Measurements from ENCODE around the gene TBC1D14.
A peak's percentile ranks its signal among the peaks of the same experiment; 100 is the strongest.

TBC1D14 gene

GRCh38 chr4:6986781-6987587 lies 77.4 kb downstream of the TBC1D14 start:
- intact Hi-C loops (cut with DNase I), result loop anchor here (1.0 to 10.0 kb wide), 3 partner anchors 56 to 262 kb away; partner anchors contain the start of genes TADA2B and TBC1D14
- peak; percentile 92 to 100 (median 96) for DNase-seq

- no peak for DNase-seq
- intact Hi-C loops (cut with DNase I), result loop anchor here (1.0 to 10.0 kb wide), 3 partner anchors 56 to 263 kb away; partner anchors contain the start of genes TADA2B and TBC1D14
Measured at GRCh38 chr4:6987588-6987961, 77.9 kb downstream of the TBC1D14 start.

DNA sequence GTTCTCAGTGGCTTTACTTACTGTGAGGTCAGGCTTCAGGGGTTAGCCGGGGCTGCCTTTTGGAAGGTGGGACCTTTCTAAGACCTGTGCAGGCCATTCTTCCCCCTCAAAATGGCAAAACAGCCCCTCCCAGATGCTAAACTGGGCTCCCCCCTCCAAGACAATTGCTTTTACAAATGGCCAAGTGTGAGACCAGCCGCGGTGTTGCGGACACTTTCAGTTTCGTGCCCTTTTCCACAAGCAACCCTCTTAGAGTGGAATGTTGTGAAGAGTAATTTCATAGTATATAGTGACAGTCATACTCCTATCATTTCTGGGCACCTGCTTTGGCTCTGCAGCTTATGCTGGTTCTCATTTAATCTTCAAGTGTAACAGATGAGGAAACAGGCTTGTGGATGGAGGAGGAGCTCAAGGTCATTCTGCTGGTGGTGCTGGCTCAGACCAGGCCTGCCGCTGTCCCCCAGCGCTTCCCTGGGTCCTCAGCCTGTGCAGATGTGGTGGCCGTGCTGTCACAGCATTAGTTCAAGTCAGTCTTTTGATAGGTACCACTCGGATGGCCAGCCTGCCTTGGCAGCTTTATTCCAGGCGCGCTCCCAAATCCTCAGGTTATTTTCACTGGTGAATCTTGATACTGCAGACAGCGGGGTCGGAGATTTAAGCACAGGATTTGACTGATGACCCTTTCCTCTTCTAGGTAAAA lies 78.5 kb downstream of the TBC1D14 start:
- intact Hi-C loops (cut with DNase I), result loop anchor here (10.0 kb wide), 1 partner anchor 263 kb away; no protein-coding TSS in a partner anchor
- DNase-seq, result peak in 1 of 10 donors; percentile 76

DNA sequence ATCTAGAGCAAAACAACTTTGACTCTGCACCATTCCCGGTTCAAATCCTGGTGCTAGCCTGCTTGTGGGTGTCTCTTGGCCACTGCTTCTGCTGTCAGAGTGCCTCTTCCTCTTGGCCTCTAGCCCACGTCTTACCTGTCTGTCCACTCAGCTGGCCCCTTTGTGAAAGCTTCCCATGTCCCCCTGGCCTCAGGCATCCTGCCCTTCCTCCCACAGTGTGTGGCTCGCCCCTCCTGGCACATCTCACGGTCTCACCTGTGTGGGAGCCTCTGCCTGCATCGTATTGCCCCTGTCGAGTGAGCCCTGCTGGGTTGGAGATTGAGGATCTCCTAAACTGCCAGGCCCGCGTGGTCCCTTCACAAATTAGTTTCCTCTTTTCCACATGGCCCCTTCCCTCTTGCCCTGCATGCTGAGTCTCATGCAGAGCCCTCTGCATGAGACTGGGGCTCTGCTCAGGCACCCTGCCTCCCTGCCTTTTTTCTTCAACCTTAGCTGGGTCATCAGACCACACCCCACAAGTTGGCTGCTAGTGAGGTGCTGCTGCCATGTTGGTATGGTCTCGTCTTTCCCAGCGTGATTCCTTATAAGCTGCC lies 79.8 kb downstream of the TBC1D14 start:
- intact Hi-C loops (cut with DNase I), result loop anchor here (10.0 kb wide), 1 partner anchor 265 kb away; no protein-coding TSS in a partner anchor
- no peak for DNase-seq

DNA sequence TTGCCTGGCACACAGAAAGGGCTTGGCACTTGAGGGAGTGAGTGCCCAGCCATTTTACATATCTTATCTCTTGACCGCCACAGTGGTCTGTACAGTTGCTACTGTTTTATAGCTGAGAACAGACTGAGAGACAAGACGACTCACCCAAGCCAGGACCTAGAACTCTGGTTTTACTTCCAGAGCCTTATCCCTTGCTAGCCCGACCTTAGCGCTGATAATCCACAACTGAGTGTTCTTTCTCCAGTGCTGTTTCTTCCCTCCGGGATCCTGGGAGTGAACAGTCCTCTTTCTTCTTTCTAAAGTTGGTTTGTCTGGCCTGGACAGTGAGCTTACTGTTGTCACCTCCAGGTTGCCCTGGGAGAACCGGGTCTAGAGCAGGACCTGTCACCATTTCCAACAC lies 81.0 kb downstream of the TBC1D14 start:
- intact Hi-C loops (cut with DNase I), result no loop called here
- DNase-seq, result no peak

DNA sequence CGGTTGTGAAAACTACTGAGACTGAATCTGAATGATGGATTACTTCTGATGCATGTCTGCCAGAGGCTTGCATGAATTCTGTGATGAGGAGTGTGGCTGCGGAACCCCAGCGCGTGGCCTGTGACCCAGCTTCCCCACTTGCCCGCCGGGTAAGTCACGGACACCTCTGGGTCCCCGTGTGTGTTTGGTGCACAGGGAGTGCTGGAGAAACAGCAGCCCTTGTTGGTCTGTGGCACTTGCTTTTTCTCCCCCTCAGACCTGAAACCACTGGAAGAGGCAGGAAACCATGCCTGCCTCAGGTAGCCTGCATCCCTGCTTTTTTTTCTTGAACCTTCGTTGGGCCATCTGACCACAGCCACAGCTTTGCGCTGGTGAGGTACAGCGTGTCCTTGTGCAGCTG lies 81.6 kb downstream of the TBC1D14 start:
- peak in 1 of 10 donors; percentile 72 for DNase-seq
- intact Hi-C loops (cut with DNase I), result no loop called here

DNA sequence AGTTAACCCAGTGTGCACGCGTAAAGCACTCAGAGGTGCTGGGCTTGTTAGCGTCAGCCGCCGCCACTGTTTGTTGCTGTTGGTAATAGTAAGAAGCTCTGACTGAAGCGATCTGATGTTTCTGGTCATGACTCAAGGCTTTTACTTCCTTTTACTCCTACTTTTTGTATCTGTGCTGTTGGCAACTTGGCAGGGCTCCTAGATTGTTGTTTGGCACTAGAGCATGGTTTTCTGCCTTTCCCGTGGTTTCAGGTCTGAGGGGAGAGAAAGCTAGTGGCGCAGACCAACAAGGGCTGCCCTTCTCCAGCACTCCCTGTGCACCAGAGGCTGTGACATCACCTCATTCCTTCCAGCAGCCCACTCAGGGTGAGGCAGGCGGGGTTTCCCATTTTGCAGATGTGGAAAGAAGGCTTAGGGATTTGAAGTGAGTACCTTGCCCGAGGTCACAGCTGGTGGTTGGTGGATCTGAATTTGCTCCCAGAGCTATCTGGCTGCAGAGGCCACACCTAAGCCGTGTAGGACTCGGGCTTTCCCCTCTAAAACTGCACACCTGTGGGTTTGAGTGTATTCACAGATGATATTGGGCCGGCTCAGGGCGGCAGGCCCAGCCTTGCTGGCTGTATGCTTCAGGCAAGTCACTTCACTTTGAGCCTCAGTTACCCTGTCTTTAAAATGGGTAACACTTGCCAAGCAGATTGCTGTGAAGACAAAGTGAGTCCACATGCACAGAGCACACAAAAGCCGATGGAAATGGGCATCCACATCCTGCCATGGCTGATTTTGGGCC lies 82.3 kb downstream of the TBC1D14 start:
- peak in 4 of 10 donors; percentile 17 to 77 (median 54) for DNase-seq
- intact Hi-C loops (cut with DNase I), result no loop called here

GRCh38 chr4:6992728-6993677 lies 83.4 kb downstream of the TBC1D14 start:
- intact Hi-C loops (cut with DNase I), result no loop called here
- DNase-seq, result peak in 1 of 10 donors; percentile 30

DNA sequence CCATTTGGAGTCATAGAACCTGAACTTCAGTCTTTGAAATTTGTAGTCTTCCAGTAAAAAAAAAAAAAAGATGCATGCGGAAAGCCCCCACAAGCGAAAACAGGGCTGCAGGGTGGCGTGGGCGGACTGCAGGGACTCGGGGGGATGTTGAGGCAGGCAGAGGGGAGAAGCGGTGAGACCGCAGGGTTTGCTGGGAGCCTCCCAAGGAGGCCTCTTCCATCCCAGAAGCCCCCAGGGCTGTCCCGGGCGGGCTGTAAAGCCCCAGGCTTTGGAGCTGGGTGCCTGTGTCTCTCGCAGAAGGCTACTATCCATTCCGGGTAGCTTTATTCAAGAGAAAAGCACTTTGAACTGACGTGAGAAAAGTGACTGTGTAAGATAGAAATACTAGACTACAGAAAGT lies 86.9 kb downstream of the TBC1D14 start:
- intact Hi-C loops (cut with DNase I), result no loop called here
- DNase-seq, result peak in 1 of 10 donors; percentile 46

DNA sequence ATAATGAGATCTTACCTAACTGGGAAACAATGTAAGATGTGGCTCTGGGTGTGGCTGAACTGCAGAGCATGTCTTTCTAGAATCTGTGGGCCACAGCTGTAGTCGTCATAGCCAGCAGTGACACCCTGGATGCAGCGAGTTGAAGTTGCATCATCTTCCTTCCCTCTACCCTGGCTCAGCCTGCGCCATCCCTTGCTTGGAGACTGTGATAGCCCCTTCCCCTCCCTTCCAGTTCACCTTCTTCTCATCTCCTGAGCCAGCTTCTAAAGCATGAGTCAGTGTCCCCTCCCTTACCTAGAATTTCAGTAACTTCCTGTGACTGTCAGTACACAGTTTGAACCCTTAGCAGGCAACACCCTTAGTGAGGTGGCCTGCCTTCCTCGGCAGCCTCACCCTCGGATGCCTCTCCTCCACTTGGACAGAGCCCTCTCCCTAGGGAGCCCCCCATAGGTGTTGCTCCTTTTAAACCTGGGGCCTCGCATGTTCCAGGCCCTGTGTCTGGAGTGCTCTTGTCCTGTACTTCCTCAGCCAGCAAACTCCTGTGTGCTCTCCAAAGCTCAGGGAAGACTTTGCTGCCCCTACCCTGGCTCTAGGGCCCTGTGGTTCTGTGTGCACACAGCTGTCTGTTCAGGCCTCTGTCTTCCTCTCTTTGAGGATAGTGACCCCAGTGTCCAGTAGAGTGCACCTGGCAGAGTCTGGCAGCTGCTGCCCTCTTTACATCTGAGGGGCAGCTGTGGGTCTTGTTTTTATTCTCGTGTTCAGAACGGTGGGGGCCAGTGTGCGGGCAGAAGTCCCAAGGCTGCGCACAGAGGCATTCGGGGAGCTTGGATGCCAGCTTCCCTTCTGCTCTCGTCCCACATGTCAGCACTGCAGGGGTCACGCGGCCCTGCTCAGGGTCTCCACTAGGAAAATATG lies 89.8 kb downstream of the TBC1D14 start:
- peak in 4 of 10 donors; percentile 33 to 90 (median 52) for DNase-seq
- intact Hi-C loops (cut with DNase I), result no loop called here

- intact Hi-C loops (cut with DNase I), result no loop called here
- DNase-seq, result peak in 3 of 10 donors; percentile 46 to 88 (median 48)
Measured at GRCh38 chr4:7000421-7001176, 91.0 kb downstream of the TBC1D14 start.

- DNase-seq, result peak in 1 of 10 donors; percentile 7
- intact Hi-C loops (cut with DNase I), result no loop called here
Measured at GRCh38 chr4:7001271-7001670, 91.6 kb downstream of the TBC1D14 start.

- intact Hi-C loops (cut with DNase I), result no loop called here
- DNase-seq, result no peak
Measured at GRCh38 chr4:7002336-7002735, 92.7 kb downstream of the TBC1D14 start.

DNA sequence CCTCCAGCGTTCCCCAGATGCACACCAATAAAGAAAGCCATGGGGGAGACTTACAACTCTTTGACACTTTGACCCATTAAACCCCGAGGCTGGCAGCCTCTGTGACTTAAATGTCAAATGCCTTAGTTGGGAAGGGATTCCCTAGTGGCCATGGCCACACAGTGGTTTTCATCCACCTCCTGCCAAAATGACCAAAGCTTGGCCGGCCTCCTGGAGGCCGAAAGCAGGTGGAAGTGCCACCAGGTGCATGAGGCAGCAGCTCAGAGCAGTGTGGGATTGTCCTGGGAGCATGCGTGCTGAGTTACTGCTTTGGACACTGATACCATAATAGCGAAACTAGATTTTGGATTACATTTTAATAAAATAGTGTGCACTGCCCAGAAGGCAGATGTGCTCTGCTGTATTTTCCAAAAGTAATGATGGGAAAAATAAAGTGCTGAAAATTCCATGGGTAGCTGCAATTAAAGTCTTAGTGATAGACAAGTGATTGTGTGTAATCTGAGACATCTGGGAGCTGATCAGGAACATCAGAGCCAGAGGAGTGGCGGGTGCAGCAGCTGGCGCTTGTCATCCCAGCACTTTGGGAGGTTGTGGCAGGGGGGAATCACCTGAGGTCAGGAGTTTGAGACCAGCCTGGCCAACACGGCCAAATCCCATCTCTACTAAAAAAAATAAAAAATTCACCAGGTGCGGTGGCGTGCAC lies 93.7 kb downstream of the TBC1D14 start:
- intact Hi-C loops (cut with DNase I), result no loop called here
- DNase-seq, result peak in 1 of 10 donors; percentile 46

- no peak for DNase-seq
Measured at GRCh38 chr4:7003879-7004240, 94.2 kb downstream of the TBC1D14 start.

DNA sequence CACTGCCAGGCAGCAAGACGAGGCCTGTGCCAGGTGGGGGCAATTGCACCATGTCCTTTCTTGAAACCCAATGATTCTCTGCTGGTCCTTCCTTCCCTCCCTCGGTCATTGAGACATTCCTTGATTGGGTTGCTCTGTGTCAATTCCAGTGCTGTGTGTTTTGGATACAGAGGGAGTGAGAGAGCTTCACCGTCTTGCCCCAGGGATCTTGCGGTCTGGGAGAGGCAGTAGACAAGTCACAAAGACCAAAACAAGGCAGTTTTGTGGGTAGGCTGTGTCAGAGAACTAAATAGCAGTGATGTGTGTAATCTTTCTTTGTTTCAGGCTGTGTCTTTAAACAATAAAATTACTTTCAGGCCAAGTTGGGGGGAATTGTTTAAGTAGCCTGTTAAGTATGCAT lies 94.7 kb downstream of the TBC1D14 start:
- intact Hi-C loops (cut with DNase I), result no loop called here

More at GRCh38 chr4:7003879-7004240, 94.2 kb downstream of the TBC1D14 start:
- intact Hi-C loops (cut with DNase I), result no loop called here

GRCh38 chr4:7005571-7005970 lies 95.9 kb downstream of the TBC1D14 start:
- intact Hi-C loops (cut with DNase I), result no loop called here
- DNase-seq, result peak in 1 of 10 donors; percentile 42

More for the DNA sequence above, 94.7 kb downstream of the TBC1D14 start:
- DNase-seq, result peak in 1 of 10 donors; percentile 42

Measured in posterior cingulate gyrus (tissue), 11 donors.